ENCODE measurements around the gene APOL6.
A peak's percentile ranks its signal among the peaks of the same experiment; 100 is the strongest.
"Not testable (repeated sequence)": the region's sequence is repeated elsewhere in the genome, so short reads cannot be mapped to it uniquely, and the experiment has no call there.

Gene APOL6

DNA sequence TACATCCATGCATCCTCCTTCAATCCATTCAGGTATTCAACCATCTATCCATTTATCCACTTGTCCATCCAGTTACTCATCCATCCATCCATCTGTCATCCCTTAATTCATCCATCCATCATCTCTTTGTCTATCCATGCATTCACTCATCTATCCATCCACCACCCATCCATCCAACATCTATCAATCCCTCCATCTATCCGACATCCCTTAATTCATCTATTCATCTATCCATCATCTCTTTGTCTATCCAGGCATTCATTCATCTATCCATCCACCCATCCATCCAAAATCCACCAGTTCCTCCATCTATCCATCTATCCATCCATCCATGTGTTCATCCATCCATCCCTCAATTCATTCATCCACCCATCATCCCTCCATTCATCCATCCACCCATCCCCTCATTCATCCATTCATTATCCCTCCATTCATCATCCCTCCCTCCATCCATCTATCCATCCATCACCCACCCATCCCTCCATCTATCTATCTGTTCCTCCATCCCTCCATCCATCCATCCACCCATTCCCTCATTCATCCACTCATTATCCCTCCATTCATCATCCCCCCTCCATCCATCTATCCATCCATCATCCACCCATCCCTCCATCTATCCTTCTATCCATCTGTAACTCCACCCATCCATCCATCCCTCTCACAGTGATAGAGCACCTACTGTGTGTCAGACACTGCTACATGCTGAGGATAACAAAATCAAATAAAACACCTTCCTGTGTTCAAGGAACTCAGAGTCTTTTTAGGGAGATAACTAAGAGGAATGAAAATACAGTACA, 29.6 kb upstream of the APOL6 start:
- DNase-seq: no peak

GRCh38 chr22:35619336-35620094, 28.7 kb upstream of the APOL6 start:
- DNase-seq: no peak

DNA sequence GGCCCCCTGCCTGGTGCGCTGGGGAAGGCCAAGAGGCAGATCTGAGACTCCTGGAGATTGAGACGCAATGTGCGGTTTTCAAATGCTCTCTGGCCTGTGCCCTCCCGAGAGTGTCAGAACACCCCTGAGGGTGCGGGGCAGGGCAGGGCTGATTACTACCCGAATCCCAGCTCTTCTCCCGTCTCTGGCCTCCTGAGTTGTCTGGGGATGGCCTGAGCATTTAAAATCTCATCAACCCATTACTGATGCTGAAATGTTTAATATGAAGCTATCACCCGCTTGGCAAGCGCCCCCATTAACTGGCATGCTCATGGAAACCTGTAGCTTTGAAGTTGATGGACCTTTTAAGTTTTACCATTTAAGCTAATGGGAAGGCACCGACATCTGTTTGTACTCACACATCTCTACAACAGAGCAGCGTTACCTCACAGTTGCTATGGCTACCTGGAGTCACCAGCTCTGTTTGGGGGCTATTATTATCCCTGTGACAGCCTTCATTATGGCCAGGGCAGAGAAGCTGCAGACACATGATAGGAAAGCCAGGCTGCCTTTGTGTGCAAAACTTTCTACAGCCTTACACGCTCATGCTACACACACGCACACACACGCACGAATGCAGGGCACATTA, 27.5 kb upstream of the APOL6 start:
- DNase-seq: peak; percentile 20

GRCh38 chr22:35621451-35621850, 26.8 kb upstream of the APOL6 start:
- no peak for DNase-seq

DNA sequence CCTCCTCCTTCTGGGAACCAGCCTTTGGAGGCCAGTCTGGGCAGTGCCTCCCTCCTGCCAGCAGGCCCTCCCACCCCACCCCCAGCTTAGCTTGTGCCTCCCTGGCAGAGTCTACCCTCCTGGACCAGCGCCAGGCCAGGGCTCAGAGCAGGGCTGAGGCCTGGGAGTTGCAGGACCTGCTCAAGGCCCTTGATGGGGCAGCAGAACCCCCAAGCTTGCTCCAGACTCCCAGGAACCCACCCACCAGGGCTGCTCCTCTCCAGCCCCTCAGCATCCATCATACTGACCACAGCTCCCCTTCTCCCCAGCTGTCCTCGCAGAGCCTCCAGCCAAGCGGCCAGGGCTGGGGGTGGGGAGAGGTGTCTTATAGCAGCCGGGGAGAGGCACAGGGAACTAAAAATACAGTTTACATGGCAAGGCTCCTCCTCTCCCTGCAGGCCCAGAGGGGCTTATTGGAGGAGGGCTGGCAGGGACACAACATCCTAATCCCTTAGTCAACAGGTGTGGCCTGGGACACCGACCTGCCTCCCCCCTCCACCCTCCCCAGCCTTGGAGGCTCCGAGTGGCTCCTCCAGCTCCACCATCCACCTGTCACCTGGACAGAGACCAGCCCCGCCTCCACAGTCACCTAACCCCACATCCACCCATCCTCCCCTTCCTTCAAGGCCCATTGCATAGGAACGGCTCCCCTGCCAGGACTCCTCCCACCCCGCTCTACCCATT, 25.9 kb upstream of the APOL6 start:
- DNase-seq: peak; percentile 73

DNA sequence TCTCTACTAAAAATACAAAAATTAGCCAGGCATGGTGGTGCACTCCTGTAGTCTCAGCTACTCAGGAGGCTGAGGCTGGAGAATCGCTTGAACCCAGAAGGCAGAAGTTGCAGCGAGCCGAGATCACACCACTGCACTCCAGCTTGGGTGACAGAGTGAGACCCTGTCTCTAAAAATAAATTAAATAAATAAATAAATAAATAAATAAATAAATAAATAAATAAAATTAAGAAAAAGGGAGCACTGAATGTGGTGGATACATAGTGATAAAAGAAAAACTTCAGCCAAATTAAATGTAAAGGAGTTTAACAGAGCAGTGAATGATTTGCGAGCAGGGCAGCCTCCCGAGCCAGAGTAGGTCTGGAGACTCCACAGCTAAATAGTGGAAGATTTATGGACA, 24.4 kb upstream of the APOL6 start:
- not testable (repeated sequence) for DNase-seq

DNA sequence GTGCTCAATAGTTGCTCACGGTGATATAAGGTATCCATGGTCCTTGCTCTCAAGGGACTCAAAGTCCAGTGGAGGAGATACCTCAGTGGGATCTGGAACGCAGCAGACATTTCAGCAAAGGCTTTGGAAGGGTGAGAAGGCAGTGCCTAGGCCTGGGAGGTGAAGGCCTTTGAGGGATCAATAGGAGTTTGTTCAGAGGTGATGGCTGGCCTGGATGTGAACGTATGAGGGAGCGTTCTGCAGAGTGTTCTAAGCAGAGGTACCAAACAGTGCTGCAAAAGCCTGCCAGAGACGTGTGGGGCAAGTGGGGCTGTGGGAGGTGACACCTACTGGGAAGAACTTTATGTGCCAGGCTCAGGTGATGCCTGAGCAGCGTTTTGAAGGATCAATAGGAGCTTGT, 23.7 kb upstream of the APOL6 start:
- DNase-seq: no peak

DNA sequence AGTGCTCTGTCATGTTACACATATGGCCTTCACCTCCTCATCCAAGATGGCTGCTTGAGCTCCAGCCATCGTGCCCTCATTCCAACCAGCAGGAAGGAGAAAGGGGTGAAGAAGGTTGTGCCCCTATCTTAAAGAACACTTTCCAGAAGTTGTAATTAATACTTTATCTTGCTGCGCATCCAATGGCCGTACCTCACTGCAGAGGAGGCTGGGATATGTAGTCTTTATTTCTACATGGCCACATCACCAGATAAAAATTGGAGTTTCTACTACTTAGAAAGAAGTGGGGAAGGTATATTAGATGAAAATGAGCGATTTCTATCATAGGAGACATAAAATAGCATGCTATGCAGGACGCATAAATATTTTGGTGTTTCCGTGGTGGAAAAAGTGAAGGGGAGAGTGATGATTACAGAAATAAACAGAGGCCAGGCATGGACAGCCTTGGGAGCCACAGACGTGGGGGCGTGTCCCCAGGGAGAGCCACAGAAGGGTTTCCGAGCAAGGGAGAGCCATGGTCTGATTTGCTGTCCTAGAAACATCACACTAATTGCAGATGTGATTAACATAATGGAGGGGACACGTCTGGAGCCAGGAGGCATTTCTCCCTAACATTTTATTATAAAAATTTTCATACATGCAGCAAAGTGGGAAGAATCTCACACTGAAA, 22.3 kb upstream of the APOL6 start:
- no peak for DNase-seq

DNA sequence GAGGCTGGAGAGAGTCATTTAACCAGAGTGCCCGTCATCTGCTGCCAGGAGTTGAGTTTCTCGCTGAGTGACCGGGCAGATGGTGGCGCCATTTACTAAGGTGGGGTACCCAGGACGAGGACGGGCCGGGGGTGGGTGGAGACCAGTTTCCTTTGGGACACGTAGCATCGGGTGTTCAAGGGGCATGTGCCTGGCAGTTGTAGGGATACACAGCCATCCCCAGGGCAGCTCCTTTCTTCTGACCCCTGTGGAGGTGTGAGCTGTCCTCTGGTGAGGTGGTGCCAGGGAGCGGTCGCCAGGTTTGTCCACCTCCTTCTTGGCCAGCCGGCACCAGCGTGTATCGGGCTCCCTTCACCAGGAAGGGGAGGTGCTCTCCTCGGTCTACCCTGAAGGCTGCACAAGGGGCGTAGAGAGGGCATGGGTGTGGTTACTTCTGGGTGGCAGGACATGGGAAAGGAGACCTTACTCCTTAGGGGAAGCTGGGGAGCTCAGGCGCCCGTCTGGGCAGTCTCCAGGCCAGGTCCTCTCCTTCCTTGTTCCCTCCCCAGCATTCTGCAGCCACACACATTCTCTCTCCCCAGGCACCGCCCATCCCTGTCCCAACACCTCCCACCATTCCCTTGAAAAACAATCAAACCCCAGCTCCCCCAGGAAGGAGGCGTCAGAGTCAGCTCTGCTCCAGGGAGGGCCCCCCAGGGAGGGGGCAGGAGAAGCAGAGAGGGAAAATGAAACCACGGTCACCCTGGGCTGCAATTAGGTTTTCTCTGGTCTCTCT, 20.8 kb upstream of the APOL6 start:
- peak; percentile 38 for DNase-seq

GRCh38 chr22:35628732-35629131, 19.5 kb upstream of the APOL6 start:
- no peak for DNase-seq

DNA sequence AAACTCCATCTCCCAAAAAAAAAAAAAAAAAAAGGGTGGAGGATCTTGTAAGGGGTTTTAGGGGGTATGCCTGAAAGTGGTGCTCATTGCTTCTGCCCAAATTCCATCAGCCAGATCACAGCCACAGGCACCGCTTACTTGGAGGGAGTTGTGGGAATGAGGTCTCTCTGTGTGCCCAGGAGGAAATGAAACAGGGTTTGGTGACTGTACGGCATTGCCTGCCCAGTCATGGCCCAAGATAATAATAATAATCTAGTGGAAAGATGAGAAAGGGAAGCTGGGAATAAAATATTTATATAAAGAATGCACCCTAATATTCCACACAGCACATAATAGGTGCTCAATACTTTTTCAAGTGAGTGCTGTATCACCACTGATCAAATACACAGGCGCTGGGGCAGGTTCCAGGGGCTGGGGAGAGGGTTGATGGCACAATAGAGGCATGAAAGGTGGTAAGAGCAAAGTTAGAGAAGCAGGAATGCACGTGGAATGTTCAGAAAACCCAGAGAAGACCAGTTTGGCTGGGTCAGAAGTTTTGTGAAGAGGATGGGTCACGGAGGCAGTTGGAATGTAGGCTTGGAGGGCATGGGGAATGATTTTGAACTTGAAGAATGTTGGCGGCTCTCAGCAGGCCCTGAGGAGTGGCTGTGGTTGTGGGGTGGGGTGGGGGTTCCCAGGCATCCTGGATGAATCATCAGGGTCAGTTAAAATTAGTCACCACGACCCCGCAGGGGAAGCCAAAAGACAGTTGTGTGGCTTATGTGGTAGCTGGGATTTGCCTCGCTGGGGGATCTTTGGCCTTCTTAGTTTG, 18.6 kb upstream of the APOL6 start:
- DNase-seq: no peak

DNA sequence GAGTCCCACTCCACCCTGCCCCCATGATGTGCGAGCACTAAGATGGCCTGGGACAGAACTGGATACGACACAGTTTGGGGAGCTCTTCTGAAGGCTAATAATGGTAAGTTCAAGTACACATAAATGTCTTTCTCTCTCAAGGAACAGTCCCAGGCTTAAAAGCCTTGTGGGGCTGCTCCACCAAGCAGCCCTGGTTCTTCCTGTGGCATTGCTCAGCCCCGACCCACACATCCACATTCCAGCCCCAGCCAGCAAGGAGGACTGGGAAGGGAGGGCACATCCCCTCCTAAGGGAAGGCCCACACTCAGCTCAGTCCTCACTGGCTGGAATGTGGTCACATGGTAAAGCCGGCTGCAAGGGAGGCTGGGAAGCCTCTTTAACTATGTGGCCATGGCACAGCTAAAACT, 17.9 kb upstream of the APOL6 start:
- no peak for DNase-seq

- DNase-seq: no peak
These were observed 17.4 kb upstream of the APOL6 start for GRCh38 chr22:35630891-35631290.

DNA sequence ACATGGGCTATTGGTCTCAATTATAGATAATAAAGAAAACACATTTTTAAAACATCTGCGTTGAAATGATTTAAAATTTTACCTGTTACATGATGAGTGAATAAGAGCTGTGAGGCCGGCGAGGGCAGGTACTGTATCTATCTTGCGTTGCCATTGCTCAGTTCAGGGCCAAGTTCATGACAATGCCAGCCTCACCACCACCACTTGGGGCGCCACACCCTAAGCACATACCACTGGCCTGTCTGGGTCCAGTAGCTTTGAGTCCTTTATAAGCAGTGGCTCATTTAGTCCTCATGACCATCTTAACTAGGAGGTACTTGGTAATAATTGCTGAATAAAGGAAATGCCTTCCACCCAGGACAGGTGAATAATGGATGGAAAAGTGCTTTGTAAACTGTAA, 16.6 kb upstream of the APOL6 start:
- DNase-seq: no peak

DNA sequence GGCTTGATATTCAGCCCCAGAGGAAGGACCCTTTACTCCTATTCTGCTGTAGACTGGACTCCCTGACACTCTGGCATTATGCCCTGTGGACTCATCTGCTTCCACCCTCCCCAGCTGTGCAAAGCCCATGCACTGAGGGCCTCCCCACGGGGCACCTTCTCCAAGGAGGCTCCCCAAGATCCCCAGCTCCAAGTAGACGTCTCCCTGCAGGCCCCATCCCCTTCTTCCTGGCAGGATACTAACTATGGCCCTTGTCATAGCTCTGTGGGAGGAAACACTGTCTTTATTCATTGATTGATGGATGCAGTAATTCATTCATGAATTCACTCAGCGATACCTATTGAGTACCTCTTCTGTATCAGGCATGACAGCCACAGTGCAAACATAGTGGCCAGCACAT, 15.3 kb upstream of the APOL6 start:
- DNase-seq: no peak

DNA sequence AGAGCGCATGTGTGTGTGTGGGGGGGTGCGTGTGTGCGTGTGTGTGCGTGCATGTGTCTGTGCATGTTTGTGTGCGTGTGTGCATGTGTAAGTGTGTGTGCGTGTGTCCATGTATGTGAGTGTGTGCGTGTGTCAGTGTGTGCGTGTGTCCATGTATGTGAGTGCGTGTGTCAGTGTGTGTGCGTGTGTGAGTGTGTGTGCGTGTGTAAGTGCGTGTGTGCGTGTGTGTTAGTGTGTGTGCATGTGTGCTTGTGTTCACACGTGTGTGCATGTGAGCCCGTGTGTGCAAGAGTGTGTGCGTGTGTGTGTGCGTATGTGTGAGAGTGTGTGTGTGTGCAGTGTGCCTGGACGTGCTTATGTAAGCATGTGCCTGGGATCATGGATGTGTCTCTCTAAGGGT, 14.7 kb upstream of the APOL6 start:
- DNase-seq: no peak

GRCh38 chr22:35634015-35634414, 14.2 kb upstream of the APOL6 start:
- DNase-seq: no peak

- DNase-seq: no peak
These were observed 13.2 kb upstream of the APOL6 start for GRCh38 chr22:35634943-35635540.

DNA sequence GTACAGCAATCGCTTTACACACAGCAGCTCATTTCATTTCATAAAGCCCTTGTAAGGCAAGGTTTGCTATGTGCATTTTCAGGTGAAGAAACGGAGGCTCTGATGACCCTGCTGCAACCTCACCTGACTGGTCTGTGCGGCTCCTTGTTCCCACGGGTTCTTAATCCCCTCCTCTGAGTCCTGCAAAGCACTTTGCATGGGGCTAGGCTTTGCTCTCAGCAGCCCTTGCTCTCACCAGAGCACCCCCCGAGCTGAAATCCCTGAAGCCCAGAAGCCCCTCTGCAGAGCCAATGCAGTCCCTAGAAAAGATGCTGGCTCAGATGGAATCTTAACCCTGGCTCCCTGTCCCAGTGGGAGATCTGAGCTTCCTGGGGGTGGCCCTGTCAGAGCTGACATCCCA, 11.0 kb upstream of the APOL6 start:
- DNase-seq: no peak

DNA sequence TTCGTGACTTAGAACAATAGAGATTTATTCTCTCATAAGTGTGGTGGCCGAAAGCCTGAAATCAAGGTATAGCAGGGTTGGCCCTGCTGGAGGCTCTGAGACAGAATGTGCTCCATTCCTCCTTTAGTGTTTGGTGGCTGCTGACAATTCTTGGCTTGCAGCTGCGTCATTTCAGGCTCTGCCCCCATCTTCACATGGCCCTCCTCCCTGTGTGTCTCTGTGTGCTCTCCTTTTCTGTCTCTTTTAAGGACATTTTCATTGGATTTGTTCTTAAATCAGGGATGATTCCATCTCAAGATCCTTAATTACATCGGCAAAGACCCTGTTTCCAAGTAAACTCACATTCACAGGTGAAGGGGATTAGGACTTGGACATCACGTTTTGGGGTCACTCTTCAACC, 10.2 kb upstream of the APOL6 start:
- DNase-seq: no peak

- DNase-seq: no peak
These were observed 9.8 kb upstream of the APOL6 start for GRCh38 chr22:35638410-35638809.

All from NCI-H345 (cell line).